K562 (cell line): ENCODE measurements around the gene PITHD1. TPM values are rescaled to one million over a fixed set of nuclear protein-coding genes. Genes with fewer than 3 reads are reported as not detected.

Experiments used
- FIP1L1 ChIP-seq: fragments of 200-400 bp; formaldehyde crosslinking; IDR thresholded peaks from 2 replicates; pipeline ENCODE4 v1.6.1; 2018; ENCODE audit warnings: mild to moderate bottlenecking, low read depth, low read length; ENCODE audit not compliant: poor library complexity, severe bottlenecking
- MCM7 ChIP-seq, 2 experiments: fragments of 450-650 bp; IDR thresholded peaks; 2 replicates each; pipeline ENCODE4 v1.6.1; 2016 to 2018
- MECOM ChIP-seq: fragments of 250-450 bp; sonication (Bioruptor Pico); IDR thresholded peaks from 2 replicates; pipeline ENCODE4 v1.8.0; 2022; ENCODE audit warnings: inconsistent platforms
- ZNF165 ChIP-seq: fragments of 250-450 bp; sonication (Bioruptor Pico); IDR thresholded peaks from 2 replicates; pipeline ENCODE4 v1.4.0; 2020; ENCODE audit warnings: borderline replicate concordance
- ZNF780A ChIP-seq: fragments of 250-450 bp; sonication (Bioruptor Pico); IDR thresholded peaks from 2 replicates; pipeline ENCODE4 v1.5.0; 2021; ENCODE audit warnings: mild to moderate bottlenecking
- polyA plus RNA-seq, 8 experiments: library from polyadenylated mRNA; depleted of rRNA in 4 of 8; stranded (reverse) in 5 of 8; unstranded in 3 of 8; fragments of >200 nt; fragmentation: Nextera tagmentation in 2 of 8; fragmentation: Illumina TruSeq in 1 of 8; extraction: Ambion mirVana in 2 of 8; extraction: Trizol in 1 of 8; gene quantifications; 2 replicates each; pipeline versions ENCODE4 v1.2.1 to v1.2.3, GENCODE V29; 2011 to 2014; ENCODE audit warnings: inconsistent platforms in 1 of 8, missing spikeins in 1 of 8
- total RNA-seq, 7 experiments: library from RNA; depleted of rRNA in 6 of 7; stranded (reverse); fragments of >200 nt in 6 of 7; fragmentation: Illumina TruSeq in 2 of 7; extraction: Trizol in 2 of 7; gene quantifications; 2 replicates each; pipeline versions ENCODE4 v1.2.1 to v1.2.3, GENCODE V29; 2011 to 2021; ENCODE audit warnings: low replicate concordance in 1 of 7
- TF ChIP-seq, protein P1 (sequence below): fragments of 200-600 bp; sonication (generic); IDR thresholded peaks from one replicate; pipeline ENCODE4 v1.6.1; 2012; ENCODE audit warnings: mild to moderate bottlenecking, low read depth, low read length, inconsistent platforms
- TF ChIP-seq, protein P2 (sequence below), 2 experiments: fragments of 450-650 bp; IDR thresholded peaks; 2 replicates each; pipeline ENCODE4 v1.6.1; 2016; ENCODE audit warnings: mild to moderate bottlenecking in 2 of 2, borderline replicate concordance in 1 of 2, low read depth in 1 of 2, moderate library complexity in 1 of 2

PITHD1 gene
- total and polyA plus RNA-seq, 9 of the 15 experiments (the other 6 are each of a cell fraction or from before 2014, with no cell fraction given) = 46.5 to 175 (median 149) TPM

DNA sequence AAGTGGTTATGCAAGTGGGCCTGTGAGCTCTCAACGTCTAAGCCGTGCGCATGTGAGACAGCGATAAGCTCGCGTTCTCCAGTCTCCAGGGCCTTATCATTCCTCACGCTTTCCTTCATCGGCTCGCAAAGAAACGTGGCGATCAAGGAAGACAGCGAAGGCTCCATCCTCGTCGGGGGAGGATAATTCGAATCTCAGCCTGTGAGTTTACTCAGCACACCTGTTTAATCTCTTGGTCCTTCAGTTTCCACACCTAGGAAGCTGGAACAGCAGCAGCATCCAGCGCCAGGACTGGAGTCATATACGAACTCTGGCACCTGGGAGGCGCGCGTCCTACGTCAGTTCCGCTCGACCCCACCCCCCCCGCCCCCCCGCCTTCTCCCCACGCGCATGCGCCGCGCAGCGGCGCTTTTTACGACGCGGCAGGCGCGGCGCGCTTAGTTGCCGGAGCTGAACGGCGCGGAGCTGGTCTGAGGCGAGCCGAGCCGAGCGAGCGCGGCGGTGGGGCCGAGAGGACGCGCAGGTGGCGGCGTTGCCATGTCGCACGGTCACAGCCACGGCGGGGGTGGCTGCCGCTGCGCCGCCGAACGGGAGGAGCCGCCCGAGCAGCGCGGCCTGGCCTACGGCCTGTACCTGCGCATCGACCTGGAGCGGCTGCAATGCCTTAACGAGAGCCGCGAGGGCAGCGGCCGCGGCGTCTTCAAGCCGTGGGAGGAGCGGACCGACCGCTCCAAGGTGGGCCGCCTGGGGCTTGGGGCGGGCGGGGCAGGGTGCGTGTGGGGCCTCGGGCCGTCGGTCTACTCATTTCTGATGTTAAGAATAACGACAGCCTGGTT lies at the start of gene PITHD1 (continued):
- TF ChIP-seq, protein P1, sequence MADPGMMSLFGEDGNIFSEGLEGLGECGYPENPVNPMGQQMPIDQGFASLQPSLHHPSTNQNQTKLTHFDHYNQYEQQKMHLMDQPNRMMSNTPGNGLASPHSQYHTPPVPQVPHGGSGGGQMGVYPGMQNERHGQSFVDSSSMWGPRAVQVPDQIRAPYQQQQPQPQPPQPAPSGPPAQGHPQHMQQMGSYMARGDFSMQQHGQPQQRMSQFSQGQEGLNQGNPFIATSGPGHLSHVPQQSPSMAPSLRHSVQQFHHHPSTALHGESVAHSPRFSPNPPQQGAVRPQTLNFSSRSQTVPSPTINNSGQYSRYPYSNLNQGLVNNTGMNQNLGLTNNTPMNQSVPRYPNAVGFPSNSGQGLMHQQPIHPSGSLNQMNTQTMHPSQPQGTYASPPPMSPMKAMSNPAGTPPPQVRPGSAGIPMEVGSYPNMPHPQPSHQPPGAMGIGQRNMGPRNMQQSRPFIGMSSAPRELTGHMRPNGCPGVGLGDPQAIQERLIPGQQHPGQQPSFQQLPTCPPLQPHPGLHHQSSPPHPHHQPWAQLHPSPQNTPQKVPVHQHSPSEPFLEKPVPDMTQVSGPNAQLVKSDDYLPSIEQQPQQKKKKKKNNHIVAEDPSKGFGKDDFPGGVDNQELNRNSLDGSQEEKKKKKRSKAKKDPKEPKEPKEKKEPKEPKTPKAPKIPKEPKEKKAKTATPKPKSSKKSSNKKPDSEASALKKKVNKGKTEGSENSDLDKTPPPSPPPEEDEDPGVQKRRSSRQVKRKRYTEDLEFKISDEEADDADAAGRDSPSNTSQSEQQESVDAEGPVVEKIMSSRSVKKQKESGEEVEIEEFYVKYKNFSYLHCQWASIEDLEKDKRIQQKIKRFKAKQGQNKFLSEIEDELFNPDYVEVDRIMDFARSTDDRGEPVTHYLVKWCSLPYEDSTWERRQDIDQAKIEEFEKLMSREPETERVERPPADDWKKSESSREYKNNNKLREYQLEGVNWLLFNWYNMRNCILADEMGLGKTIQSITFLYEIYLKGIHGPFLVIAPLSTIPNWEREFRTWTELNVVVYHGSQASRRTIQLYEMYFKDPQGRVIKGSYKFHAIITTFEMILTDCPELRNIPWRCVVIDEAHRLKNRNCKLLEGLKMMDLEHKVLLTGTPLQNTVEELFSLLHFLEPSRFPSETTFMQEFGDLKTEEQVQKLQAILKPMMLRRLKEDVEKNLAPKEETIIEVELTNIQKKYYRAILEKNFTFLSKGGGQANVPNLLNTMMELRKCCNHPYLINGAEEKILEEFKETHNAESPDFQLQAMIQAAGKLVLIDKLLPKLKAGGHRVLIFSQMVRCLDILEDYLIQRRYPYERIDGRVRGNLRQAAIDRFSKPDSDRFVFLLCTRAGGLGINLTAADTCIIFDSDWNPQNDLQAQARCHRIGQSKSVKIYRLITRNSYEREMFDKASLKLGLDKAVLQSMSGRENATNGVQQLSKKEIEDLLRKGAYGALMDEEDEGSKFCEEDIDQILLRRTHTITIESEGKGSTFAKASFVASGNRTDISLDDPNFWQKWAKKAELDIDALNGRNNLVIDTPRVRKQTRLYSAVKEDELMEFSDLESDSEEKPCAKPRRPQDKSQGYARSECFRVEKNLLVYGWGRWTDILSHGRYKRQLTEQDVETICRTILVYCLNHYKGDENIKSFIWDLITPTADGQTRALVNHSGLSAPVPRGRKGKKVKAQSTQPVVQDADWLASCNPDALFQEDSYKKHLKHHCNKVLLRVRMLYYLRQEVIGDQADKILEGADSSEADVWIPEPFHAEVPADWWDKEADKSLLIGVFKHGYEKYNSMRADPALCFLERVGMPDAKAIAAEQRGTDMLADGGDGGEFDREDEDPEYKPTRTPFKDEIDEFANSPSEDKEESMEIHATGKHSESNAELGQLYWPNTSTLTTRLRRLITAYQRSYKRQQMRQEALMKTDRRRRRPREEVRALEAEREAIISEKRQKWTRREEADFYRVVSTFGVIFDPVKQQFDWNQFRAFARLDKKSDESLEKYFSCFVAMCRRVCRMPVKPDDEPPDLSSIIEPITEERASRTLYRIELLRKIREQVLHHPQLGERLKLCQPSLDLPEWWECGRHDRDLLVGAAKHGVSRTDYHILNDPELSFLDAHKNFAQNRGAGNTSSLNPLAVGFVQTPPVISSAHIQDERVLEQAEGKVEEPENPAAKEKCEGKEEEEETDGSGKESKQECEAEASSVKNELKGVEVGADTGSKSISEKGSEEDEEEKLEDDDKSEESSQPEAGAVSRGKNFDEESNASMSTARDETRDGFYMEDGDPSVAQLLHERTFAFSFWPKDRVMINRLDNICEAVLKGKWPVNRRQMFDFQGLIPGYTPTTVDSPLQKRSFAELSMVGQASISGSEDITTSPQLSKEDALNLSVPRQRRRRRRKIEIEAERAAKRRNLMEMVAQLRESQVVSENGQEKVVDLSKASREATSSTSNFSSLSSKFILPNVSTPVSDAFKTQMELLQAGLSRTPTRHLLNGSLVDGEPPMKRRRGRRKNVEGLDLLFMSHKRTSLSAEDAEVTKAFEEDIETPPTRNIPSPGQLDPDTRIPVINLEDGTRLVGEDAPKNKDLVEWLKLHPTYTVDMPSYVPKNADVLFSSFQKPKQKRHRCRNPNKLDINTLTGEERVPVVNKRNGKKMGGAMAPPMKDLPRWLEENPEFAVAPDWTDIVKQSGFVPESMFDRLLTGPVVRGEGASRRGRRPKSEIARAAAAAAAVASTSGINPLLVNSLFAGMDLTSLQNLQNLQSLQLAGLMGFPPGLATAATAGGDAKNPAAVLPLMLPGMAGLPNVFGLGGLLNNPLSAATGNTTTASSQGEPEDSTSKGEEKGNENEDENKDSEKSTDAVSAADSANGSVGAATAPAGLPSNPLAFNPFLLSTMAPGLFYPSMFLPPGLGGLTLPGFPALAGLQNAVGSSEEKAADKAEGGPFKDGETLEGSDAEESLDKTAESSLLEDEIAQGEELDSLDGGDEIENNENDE = no peak
- peak; percentile 85 for TF ChIP-seq FIP1L1
- no peak for TF ChIP-seq MCM7 (IDR thresholded peaks at IDR 0.05)
- TF ChIP-seq, protein P2, sequence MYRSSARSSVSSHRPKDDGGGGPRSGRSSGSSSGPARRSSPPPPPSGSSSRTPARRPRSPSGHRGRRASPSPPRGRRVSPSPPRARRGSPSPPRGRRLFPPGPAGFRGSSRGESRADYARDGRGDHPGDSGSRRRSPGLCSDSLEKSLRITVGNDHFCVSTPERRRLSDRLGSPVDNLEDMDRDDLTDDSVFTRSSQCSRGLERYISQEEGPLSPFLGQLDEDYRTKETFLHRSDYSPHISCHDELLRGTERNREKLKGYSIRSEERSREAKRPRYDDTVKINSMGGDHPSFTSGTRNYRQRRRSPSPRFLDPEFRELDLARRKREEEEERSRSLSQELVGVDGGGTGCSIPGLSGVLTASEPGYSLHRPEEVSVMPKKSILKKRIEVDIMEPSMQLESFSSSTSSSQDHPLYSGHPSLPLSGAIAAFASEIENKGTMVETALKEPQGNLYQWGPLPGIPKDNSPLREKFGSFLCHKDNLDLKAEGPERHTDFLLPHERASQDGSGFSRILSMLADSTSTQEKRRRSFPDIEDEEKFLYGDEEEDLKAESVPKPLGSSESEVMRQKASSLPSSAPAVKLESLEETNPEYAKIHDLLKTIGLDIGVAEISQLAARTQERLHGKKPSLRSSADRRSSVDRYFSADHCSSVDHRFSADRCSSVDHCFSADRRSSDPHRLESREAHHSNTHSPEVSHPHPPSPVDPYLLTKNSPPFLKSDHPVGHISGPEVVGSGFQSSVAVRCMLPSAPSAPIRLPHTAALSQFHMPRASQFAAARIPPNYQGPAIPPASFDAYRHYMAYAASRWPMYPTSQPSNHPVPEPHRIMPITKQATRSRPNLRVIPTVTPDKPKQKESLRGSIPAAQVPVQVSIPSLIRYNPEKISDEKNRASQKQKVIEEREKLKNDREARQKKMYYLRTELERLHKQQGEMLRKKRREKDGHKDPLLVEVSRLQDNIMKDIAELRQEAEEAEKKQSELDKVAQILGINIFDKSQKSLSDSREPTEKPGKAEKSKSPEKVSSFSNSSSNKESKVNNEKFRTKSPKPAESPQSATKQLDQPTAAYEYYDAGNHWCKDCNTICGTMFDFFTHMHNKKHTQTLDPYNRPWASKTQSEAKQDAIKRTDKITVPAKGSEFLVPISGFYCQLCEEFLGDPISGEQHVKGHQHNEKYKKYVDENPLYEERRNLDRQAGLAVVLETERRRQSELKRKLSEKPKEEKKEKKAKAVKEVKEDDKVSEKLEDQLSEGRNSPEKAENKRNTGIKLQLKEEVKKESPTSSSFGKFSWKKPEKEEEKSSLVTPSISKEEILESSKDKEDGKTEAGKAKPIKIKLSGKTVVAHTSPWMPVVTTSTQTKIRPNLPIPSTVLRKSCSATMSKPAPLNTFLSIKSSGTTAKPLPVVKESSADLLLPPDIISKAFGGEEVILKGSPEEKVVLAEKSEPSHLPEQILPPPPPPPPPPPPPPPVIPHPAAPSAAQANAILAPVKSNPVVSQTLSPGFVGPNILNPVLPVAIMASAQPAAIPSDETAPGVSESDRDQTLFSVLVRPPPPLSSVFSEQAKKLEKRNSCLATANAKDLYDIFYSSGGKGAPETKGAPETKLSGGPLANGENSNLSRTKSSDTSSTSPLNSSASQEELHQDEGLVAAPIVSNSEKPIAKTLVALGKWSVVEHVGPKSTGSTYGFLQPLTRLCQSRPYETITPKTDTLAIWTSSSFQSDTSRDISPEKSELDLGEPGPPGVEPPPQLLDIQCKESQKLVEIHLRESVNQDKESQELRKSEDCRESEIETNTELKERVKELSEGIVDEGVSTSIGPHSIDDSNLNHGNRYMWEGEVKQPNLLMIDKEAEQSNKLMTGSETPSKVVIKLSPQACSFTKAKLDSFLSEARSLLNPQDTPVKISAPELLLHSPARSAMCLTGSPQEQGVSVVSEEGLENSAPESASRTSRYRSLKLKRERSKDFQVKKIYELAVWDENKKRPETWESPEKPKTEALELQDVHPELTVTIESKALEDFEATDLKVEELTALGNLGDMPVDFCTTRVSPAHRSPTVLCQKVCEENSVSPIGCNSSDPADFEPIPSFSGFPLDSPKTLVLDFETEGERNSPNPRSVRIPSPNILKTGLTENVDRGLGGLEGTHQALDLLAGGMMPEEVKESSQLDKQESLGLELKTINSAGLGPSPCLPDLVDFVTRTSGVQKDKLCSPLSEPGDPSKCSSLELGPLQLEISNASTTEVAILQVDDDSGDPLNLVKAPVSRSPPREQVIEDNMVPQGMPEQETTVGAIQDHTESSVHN (IDR thresholded peaks at IDR 0.05; ENCODE audit: borderline replicate concordance in 1 of 2, low read depth in 1 of 2) = peak in 1 of 2 experiments; percentile 73; a peak in 2 of 4 replicates
- TF ChIP-seq ZNF780A = no peak
- TF ChIP-seq ZNF165 (CRISPR knock-in tag) = no peak
- no peak for TF ChIP-seq MECOM (CRISPR knock-in tag)
